B cell (primary cell): ENCODE measurements around the gene AFTPH. TPM values are rescaled to one million over a fixed set of nuclear protein-coding genes. Genes with fewer than 3 reads are reported as not detected.

Experiments used
- ATAC-seq: fragments of 200-7000 bp; cut with Tn5 transposase; one replicate; pipeline ENCODE4 v1.10.0; 2021; ENCODE audit warnings: low read depth, mild to moderate bottlenecking, moderate number of reproducible peaks, moderate library complexity
- CTCF ChIA-PET: fragments of 350-600 bp; sonication (Branson Sonifier 250); formaldehyde crosslinking; loops from one replicate; lab custom pipeline; 2021; ENCODE audit warnings: antibody characterized with exemption, inconsistent platforms; lab: Charles Lee
- POLR2A ChIA-PET: fragments of 350-600 bp; sonication (Branson Sonifier 250); formaldehyde crosslinking; loops from one replicate; lab custom pipeline; 2021; ENCODE audit warnings: antibody characterized with exemption; lab: Charles Lee
- DNase-seq: peaks from one replicate; pipeline ENCODE4 v3.0.0; 2013
- H2AFZ ChIP-seq: 2 replicates; pipeline ENCODE4 v1.6.1; 2012; ENCODE audit warnings: mild to moderate bottlenecking, low read depth, low read length; ENCODE audit not compliant: insufficient read depth, poor library complexity, severe bottlenecking
- H3K27ac ChIP-seq, 2 donors: 1 replicate in 1 of 2; 2 replicates in 1 of 2; pipeline ENCODE4 v1.5.1; 2012 to 2013; ENCODE audit warnings: low read length in 2 of 2, mild to moderate bottlenecking in 2 of 2, moderate library complexity in 1 of 2
- H3K27me3 ChIP-seq, 4 experiments: fragments of 200-600 bp in 1 of 4; sonication (generic) in 1 of 4; replicated peaks in 1 of 4; 1 replicate in 2 of 4; 2 replicates in 2 of 4; pipeline versions ENCODE4 v1.6.1 to v1.7.0; 2013 to 2016; ENCODE audit warnings: low read length in 3 of 4, mild to moderate bottlenecking in 2 of 4, mixed read lengths in 1 of 4, moderate library complexity in 1 of 4; ENCODE audit not compliant: insufficient read depth in 4 of 4, control insufficient read depth in 3 of 4; ENCODE audit errors: control extremely low read depth in 1 of 4
- H3K36me3 ChIP-seq, 2 experiments: replicated peaks in 1 of 2; 1 replicate in 1 of 2; 2 replicates in 1 of 2; pipeline versions ENCODE4 v1.6.1 to v1.7.1; 2013; ENCODE audit warnings: low read length in 1 of 2; ENCODE audit not compliant: insufficient read depth in 2 of 2, control insufficient read depth in 1 of 2; ENCODE audit errors: control extremely low read depth in 1 of 2, extremely low read depth in 1 of 2
- H3K4me1 ChIP-seq, 2 donors: fragments of 200-600 bp in 1 of 2; sonication (generic) in 1 of 2; 1 replicate in 1 of 2; 2 replicates in 1 of 2; pipeline versions ENCODE4 v1.5.1 to v1.6.1; 2013 to 2017; ENCODE audit warnings: low read length in 2 of 2; ENCODE audit not compliant: control insufficient read depth in 2 of 2, insufficient read depth in 2 of 2
- H3K4me2 ChIP-seq: replicated peaks from 2 replicates; pipeline ENCODE3; 2012; ENCODE audit warnings: mild to moderate bottlenecking, low read depth, low read length; ENCODE audit not compliant: poor library complexity, severe bottlenecking
- H3K4me3 ChIP-seq, 5 experiments: fragments of 200-600 bp in 1 of 5; sonication (generic) in 1 of 5; 1 replicate in 3 of 5; 2 replicates in 2 of 5; pipeline versions ENCODE4 v1.5.1 to v1.7.0; 2011 to 2016; ENCODE audit warnings: low read length in 4 of 5, mild to moderate bottlenecking in 4 of 5, low read depth in 2 of 5, control low read depth in 1 of 5, moderate library complexity in 1 of 5; ENCODE audit not compliant: insufficient read depth in 1 of 5; ENCODE audit errors: control extremely low read depth in 1 of 5, extremely low read depth in 1 of 5
- H3K79me2 ChIP-seq: fragments of 200-600 bp; sonication (generic); one replicate; pipeline ENCODE4 v1.6.0; 2016; ENCODE audit warnings: low read length; ENCODE audit not compliant: control insufficient read depth, insufficient read depth
- H3K9ac ChIP-seq: fragments of 200-600 bp; sonication (generic); 2 replicates; pipeline ENCODE4 v1.6.1; 2017; ENCODE audit warnings: mild to moderate bottlenecking, low read length, moderate library complexity
- H3K9me3 ChIP-seq, 3 donors: one replicate each; pipeline versions ENCODE4 v1.6.1 to v1.7.1; 2013; ENCODE audit warnings: low read length in 2 of 3; ENCODE audit not compliant: control insufficient read depth in 2 of 3, insufficient read depth in 1 of 3; ENCODE audit errors: control extremely low read depth in 1 of 3
- H4K20me1 ChIP-seq: 2 replicates; pipeline ENCODE4 v1.6.0; 2012; ENCODE audit warnings: mild to moderate bottlenecking, low read length; ENCODE audit not compliant: insufficient read depth, control insufficient read depth, poor library complexity, severe bottlenecking
- H3K27ac Mint-ChIP-seq: one replicate; pipeline ENCODE4 v1.8.0; 2021; ENCODE audit warnings: mixed read lengths
- H3K27me3 Mint-ChIP-seq: one replicate; pipeline ENCODE4 v1.8.0; 2021; ENCODE audit warnings: mixed read lengths
- H3K4me1 Mint-ChIP-seq: one replicate; pipeline ENCODE4 v1.8.0; 2021; ENCODE audit warnings: mixed read lengths
- H3K4me3 Mint-ChIP-seq: one replicate; pipeline ENCODE4 v1.8.0; 2021; ENCODE audit warnings: mixed read lengths
- H3K9me3 Mint-ChIP-seq: one replicate; pipeline ENCODE4 v1.8.0; 2022; ENCODE audit warnings: mixed read lengths; ENCODE audit not compliant: insufficient read depth
- EZH2 ChIP-seq: IDR thresholded peaks from 2 replicates; pipeline ENCODE4 v1.6.1; 2012; ENCODE audit warnings: borderline replicate concordance, low read depth, mild to moderate bottlenecking, moderate library complexity, low read length; ENCODE audit not compliant: insufficient read depth, poor library complexity, severe bottlenecking
- WGBS: methylation state at CpG from one replicate; pipeline ENCODE4 v1.1.5; 2013; ENCODE audit warnings: missing lambda C conversion rate; ENCODE audit not compliant: insufficient coverage; 5-methylcytosine and 5-hydroxymethylcytosine counted together
- intact Hi-C: fragments of 100-400 bp; cut with micrococcal nuclease; formaldehyde crosslinking; loops from one replicate; pipeline ENCODE4 v1.10.0; 2022
- polyA plus RNA-seq: library from polyadenylated mRNA; depleted of rRNA; stranded (reverse); fragments of >200 nt; gene quantifications from 2 replicates; pipeline ENCODE4 v1.2.3, GENCODE V29; 2012
- total RNA-seq, 2 donors: library from RNA; stranded (reverse); fragments of 120-200 nt in 1 of 2; gene quantifications; 1 replicate in 1 of 2; 2 replicates in 1 of 2; pipeline versions ENCODE4 v1.2.3 to v1.2.4, GENCODE V29; 2013 to 2022
- TF ChIP-seq, protein P1 (sequence below): fragments of 200-600 bp; IDR thresholded peaks from one replicate; pipeline ENCODE4 v1.8.0; 2022; ENCODE audit warnings: antibody characterized with exemption, mild to moderate bottlenecking

Gene AFTPH
- total and polyA plus RNA-seq, 2 donors (not counting 1 experiment from before 2014, with no cell fraction given), result 45.4 to 94.1 TPM

DNA sequence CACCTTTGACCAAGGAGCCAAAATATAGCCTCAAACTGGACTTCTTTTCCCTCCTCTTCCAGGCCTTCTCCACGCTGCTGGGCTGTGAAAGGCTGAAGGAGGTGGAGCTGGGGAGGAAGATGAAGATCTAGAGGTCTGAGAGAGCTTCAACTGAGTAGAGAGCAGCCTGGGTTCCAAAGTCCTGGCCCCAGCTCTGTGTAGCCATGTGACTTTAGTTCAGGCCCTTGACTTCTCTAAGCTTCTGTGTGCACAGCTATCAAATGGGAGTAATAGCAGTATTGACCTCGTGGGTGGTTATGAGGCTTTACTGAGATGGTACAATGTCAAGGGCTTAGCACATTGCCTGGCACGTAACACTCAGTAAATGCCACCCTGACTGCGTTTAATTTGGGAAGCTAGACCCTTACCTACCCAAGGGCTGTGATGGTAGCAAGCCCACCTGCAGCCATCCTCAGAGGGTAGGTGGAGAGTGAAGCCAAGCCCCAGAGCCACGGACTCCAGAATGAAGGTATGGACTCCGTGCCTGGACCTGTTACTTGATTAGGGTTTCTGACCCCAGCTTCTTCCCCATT, 91.2 kb downstream of the AFTPH start:
- no peak overlapping the region for H2AFZ ChIP-seq
- DNase-seq, result no peak
- TF ChIP-seq EZH2, result no peak
- TF ChIP-seq, protein P1, sequence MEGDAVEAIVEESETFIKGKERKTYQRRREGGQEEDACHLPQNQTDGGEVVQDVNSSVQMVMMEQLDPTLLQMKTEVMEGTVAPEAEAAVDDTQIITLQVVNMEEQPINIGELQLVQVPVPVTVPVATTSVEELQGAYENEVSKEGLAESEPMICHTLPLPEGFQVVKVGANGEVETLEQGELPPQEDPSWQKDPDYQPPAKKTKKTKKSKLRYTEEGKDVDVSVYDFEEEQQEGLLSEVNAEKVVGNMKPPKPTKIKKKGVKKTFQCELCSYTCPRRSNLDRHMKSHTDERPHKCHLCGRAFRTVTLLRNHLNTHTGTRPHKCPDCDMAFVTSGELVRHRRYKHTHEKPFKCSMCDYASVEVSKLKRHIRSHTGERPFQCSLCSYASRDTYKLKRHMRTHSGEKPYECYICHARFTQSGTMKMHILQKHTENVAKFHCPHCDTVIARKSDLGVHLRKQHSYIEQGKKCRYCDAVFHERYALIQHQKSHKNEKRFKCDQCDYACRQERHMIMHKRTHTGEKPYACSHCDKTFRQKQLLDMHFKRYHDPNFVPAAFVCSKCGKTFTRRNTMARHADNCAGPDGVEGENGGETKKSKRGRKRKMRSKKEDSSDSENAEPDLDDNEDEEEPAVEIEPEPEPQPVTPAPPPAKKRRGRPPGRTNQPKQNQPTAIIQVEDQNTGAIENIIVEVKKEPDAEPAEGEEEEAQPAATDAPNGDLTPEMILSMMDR, result no peak

DNA sequence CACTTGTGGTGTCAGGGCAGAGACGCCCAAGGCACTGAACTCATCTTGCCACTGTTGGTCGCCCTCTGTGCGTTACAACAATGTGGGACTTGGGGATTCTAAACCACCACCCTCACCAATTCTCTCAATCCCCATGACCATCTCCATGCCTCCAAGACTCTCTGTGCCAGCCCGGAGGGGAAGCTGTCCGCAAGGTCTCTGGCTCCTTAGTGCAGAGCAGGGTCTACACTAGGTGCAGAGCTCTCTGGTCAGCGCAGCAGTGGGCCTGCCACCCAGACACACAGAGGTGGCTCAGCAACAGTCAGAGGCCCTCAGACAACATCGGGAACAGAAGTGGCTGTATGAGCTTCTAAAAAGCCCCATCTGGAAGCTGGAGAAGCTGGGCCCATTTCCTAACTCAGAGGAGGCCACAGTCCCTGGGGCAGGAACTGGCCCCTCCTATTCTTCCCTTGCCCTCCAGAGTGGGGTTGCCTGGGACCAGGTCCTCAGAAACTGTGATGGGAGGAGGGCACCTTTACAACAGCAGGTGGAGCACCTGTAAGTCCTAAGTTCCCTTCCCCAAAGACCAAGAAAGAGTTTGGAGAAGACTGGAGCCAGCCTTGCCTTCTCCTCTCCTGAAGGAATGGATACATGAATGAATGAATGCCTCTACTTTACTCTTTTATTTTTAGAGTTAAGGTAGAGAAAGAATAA, 91.9 kb downstream of the AFTPH start:
- Histone ChIP-seq H3K27me3 (no peaks in the 10 kb centered on the region), H4K20me1 (no peaks in the 10 kb centered on the region), H3K9ac (no peak overlapping the region), H2AFZ (no peak overlapping the region), H3K4me1 (no peaks in the 10 kb centered on the region), H3K79me2 (no peaks in the 10 kb centered on the region), H3K9me3 (no peaks in the 10 kb centered on the region), H3K4me2 (no peak overlapping the region), H3K36me3 (no peaks in the 10 kb centered on the region), H3K4me3 (no peak overlapping the region), H3K27ac (no peak overlapping the region)
- 94% methylated on average over 7 of the region's 7 CpGs for WGBS
- ChIA-PET CTCF (interaction anchor here (0.6 to 6.7 kb wide), 10 partner anchors 8 to 248 kb away, joined by 3 to 43 read pairs (median 4); partner anchors contain the start of gene AFTPH), POLR2A (interaction anchor here (0.6 to 0.7 kb wide), 4 partner anchors 8 to 443 kb away, joined by 3 to 5 read pairs (median 4); no protein-coding TSS in a partner anchor)
- H3K4me3 Mint-ChIP-seq, result no peak overlapping the region
- no peaks in the 10 kb centered on the region for H3K9me3 Mint-ChIP-seq
- TF ChIP-seq EZH2, result no peak
- TF ChIP-seq, protein P1, result no peak
- ATAC-seq (no peak), DNase-seq (no peak)
- intact Hi-C loops, result no loop called here
- H3K27ac Mint-ChIP-seq, result no peak overlapping the region
- no peaks in the 10 kb centered on the region for H3K27me3 Mint-ChIP-seq
- peaks cover 2% of the 10 kb centered on the region for H3K4me1 Mint-ChIP-seq

More for the DNA sequence above, 91.2 kb downstream of the AFTPH start:
- H3K27me3 ChIP-seq, result no peaks in the 10 kb centered on the region
- no peak for ATAC-seq
- Mint-ChIP-seq H3K9me3 (no peaks in the 10 kb centered on the region), H3K4me1 (peaks cover 2% of the 10 kb centered on the region), H3K27me3 (no peaks in the 10 kb centered on the region), H3K4me3 (no peak overlapping the region), H3K27ac (no peak overlapping the region)
- H3K4me2 ChIP-seq, result no peak overlapping the region
- no peaks in the 10 kb centered on the region for H3K4me1 ChIP-seq
- WGBS, result 96% methylated on average over 4 of the region's 6 CpGs
- H3K79me2 ChIP-seq, result no peaks in the 10 kb centered on the region
- H4K20me1 ChIP-seq, result no peaks in the 10 kb centered on the region
- no peak overlapping the region for H3K27ac ChIP-seq
- CTCF ChIA-PET, result interaction anchor here (0.6 to 6.7 kb wide), 7 partner anchors 13 to 258 kb away, joined by 3 to 43 read pairs (median 4); partner anchors contain the start of gene AFTPH
- intact Hi-C loops, result no loop called here
- no peak overlapping the region for H3K4me3 ChIP-seq
- no peaks in the 10 kb centered on the region for H3K9me3 ChIP-seq
- POLR2A ChIA-PET, result interaction anchor here (0.6 to 1.1 kb wide), 3 partner anchors 9 to 224 kb away, joined by 3 to 5 read pairs (median 3); no protein-coding TSS in a partner anchor
- H3K9ac ChIP-seq, result no peak overlapping the region
- H3K36me3 ChIP-seq, result no peaks in the 10 kb centered on the region
